SK-N-SH (cell line): ENCODE measurements around the gene SAP30BP.

Experiments
- CTCF ChIP-seq: fragments of 200-600 bp; sonication (generic); IDR thresholded peaks from 2 replicates; pipeline ENCODE4 v1.6.1; 2017; ENCODE audit warnings: antibody characterized with exemption, mild to moderate bottlenecking, moderate library complexity
- ELF1 ChIP-seq: IDR thresholded peaks from 2 replicates; pipeline ENCODE4 v1.4.0; 2012
- EP300 ChIP-seq, 2 experiments: IDR thresholded peaks; 2 replicates each; pipeline versions ENCODE4 v1.4.0 to v1.6.1; 2012; ENCODE audit warnings: borderline replicate concordance in 1 of 2, low read depth in 1 of 2, low read length in 1 of 2
- FOXM1 ChIP-seq: IDR thresholded peaks from 2 replicates; pipeline ENCODE4 v1.4.0; 2012; ENCODE audit warnings: low read depth, mild to moderate bottlenecking
- MAX ChIP-seq: IDR thresholded peaks from 2 replicates; pipeline ENCODE4 v1.4.0; 2012; ENCODE audit warnings: low read depth
- MEF2A ChIP-seq: IDR thresholded peaks from 2 replicates; pipeline ENCODE4 v1.4.0; 2012; ENCODE audit warnings: low read depth, borderline replicate concordance
- POLR2AphosphoS5 ChIP-seq: IDR thresholded peaks from 2 replicates; pipeline ENCODE4 v1.6.1; 2012; ENCODE audit warnings: low read depth, low read length
- REST ChIP-seq: IDR thresholded peaks from 2 replicates; pipeline ENCODE4 v1.6.1; 2012; ENCODE audit warnings: mild to moderate bottlenecking, low read depth, low read length, moderate library complexity
- RFX5 ChIP-seq: IDR thresholded peaks from 2 replicates; pipeline ENCODE4 v1.6.1; 2012; ENCODE audit warnings: mild to moderate bottlenecking, improper control_type of control experiment, low read length
- TEAD4 ChIP-seq: IDR thresholded peaks from 2 replicates; pipeline ENCODE4 v1.4.0; 2012; ENCODE audit warnings: mild to moderate bottlenecking, borderline replicate concordance; ENCODE audit not compliant: insufficient read depth
- USF1 ChIP-seq: IDR thresholded peaks from 2 replicates; pipeline ENCODE4 v1.4.0; 2012; ENCODE audit warnings: low read depth, borderline replicate concordance

- TF ChIP-seq CTCF (no peak), MAX (no peak), MEF2A (no peak), FOXM1 (no peak), ELF1 (no peak), TEAD4 (no peak), RFX5 (no peak), EP300 (IDR thresholded peaks at IDR 0.05; ENCODE audit: borderline replicate concordance in 1 of 2, low read depth in 1 of 2, low read length in 1 of 2) (no peak), POLR2AphosphoS5 (no peak), REST (no peak), USF1 (no peak)
Measured at GRCh38 chr17:75673487-75673886, 6.3 kb downstream of the SAP30BP start.
